GM18511 (cell line): ENCODE data around the gene VAV2.
"Not testable (repeated sequence)": the region's sequence is repeated elsewhere in the genome, so short reads cannot be mapped to it uniquely, and the experiment has no call there.

Source experiments
- ATAC-seq: cut with Tn5 transposase; IDR thresholded peaks from one replicate; pipeline ENCODE4 v1.9.1; 2021; ENCODE audit warnings: mild to moderate bottlenecking, moderate library complexity; ENCODE audit not compliant: unreplicated experiment

Gene VAV2

GRCh38 chr9:133939171-133939785, 52.8 kb downstream of the VAV2 start:
- no peak for ATAC-seq

- no peak for ATAC-seq
These were observed 53.4 kb downstream of the VAV2 start for GRCh38 chr9:133938753-133939152.

GRCh38 chr9:133938086-133938485, 54.0 kb downstream of the VAV2 start:
- no peak for ATAC-seq

GRCh38 chr9:133937120-133937519, 55.0 kb downstream of the VAV2 start:
- ATAC-seq, result no peak

- no peak for ATAC-seq
These were observed 56.7 kb downstream of the VAV2 start for GRCh38 chr9:133935328-133936005.

GRCh38 chr9:133934482-133935232, 57.5 kb downstream of the VAV2 start:
- ATAC-seq, result no peak

GRCh38 chr9:133933426-133934026, 58.6 kb downstream of the VAV2 start:
- no peak for ATAC-seq

- no peak for ATAC-seq
These were observed 59.5 kb downstream of the VAV2 start for GRCh38 chr9:133932633-133933032.

- no peak for ATAC-seq
These were observed 59.9 kb downstream of the VAV2 start for GRCh38 chr9:133932181-133932580.

- no peak for ATAC-seq
These were observed 61.2 kb downstream of the VAV2 start for GRCh38 chr9:133930682-133931485.

GRCh38 chr9:133930046-133930681, 62.0 kb downstream of the VAV2 start:
- ATAC-seq, result no peak

GRCh38 chr9:133929599-133929998, 62.5 kb downstream of the VAV2 start:
- ATAC-seq, result no peak

GRCh38 chr9:133928248-133928764, 63.8 kb downstream of the VAV2 start:
- no peak for ATAC-seq

GRCh38 chr9:133927041-133927440, 65.1 kb downstream of the VAV2 start:
- no peak for ATAC-seq

- no peak for ATAC-seq
These were observed 65.8 kb downstream of the VAV2 start for GRCh38 chr9:133926165-133926856.

- no peak for ATAC-seq
These were observed 67.7 kb downstream of the VAV2 start for GRCh38 chr9:133924453-133924852.

GRCh38 chr9:133923608-133924007, 68.5 kb downstream of the VAV2 start:
- not testable (repeated sequence) for ATAC-seq

GRCh38 chr9:133921866-133922265, 70.3 kb downstream of the VAV2 start:
- no peak for ATAC-seq

GRCh38 chr9:133920471-133920870, 71.7 kb downstream of the VAV2 start:
- ATAC-seq, result no peak
